NCI-H2107 (cell line): ENCODE results near the gene RERG.

Experiments used
- DNase-seq: peaks from one replicate; lab custom pipeline; 2025; lab: John Stamatoyannopoulos, UW

The RERG gene

GRCh38 chr12:15186597-15186996 is 34.6 kb downstream of the RERG start:
- DNase-seq, result peak; percentile 15

DNA sequence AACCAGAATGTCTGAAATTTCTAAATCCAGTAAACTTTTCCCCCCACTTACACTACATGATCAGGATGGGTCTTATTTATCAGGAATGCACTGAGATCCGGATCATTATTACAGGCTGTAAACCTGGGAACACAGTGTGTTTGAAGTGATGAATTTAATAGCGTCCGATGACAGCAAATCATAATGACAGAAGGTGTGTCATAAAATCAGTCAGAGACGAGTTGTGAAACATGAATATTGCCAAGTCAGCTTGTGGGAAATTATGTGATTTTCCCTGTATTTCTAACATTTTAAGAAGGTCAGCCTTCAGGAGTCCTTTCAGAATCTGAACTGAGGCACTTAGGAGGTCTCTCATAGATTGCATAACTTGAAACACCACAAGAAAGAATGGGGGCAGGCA is 36.7 kb downstream of the RERG start:
- DNase-seq, result no peak

DNA sequence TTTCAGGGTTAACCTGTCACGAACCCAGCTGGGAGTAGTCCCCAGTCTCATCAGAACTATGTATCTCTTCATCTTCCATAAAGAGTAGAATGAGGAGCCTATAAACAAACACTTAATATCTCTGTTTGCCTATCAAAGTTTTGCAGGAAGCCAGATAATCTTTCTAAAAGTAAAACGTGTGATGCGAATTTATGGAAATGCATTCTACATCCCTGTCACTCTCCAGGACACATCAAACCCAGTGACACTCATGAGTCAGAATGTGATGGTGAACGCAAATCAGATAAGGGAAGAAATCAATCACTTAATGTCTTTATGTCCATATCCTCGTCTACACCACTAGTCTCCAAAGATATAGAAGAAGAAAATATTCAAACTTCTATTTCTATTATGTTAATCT is 37.4 kb downstream of the RERG start:
- DNase-seq, result no peak

- no peak for DNase-seq
Observed at GRCh38 chr12:15181017-15181683, 40.1 kb downstream of the RERG start.

DNA sequence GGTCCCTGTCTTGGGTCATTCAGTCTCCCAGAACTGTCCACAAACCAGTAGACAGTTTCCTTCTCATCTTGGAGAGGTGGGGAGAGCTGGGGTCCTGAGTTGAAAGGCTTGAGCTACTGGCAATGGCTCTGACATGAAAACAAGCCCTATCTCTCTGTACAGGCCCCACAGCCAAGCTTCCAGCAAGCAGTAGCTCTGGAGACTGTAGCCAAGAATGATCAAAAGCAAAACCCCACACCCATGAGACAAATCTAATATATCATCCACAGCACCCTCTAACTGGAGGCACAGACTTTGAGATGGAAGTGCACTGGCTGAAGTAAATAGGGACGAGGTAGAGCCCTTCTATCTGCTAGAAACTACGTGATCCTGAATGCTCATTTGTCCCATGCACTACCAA is 40.9 kb downstream of the RERG start:
- no peak for DNase-seq

- DNase-seq, result no peak
Observed at GRCh38 chr12:15179672-15180071, 41.5 kb downstream of the RERG start.

DNA sequence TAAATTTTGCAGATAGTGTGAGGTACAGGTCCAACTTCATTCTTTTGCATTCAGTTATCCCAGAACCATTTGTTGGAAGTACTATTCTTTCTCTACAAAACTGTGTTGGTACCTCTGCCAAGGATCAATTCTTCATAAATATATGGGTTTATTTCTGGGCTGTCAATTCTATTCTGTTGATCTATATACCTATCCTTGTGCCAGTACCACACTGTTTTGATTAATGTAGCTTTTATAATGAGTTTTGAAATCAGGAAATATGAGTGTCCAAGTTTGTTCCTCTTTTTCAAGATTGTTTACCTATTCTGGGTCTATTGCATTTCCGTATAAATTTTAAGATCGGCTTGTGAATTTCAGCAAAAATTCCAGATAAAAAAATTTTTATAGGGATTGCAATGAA is 48.1 kb downstream of the RERG start:
- DNase-seq, result no peak

- DNase-seq, result no peak
Observed at GRCh38 chr12:15172060-15172822, 49.0 kb downstream of the RERG start.

- no peak for DNase-seq
Observed at GRCh38 chr12:15171012-15171655, 50.1 kb downstream of the RERG start.

DNA sequence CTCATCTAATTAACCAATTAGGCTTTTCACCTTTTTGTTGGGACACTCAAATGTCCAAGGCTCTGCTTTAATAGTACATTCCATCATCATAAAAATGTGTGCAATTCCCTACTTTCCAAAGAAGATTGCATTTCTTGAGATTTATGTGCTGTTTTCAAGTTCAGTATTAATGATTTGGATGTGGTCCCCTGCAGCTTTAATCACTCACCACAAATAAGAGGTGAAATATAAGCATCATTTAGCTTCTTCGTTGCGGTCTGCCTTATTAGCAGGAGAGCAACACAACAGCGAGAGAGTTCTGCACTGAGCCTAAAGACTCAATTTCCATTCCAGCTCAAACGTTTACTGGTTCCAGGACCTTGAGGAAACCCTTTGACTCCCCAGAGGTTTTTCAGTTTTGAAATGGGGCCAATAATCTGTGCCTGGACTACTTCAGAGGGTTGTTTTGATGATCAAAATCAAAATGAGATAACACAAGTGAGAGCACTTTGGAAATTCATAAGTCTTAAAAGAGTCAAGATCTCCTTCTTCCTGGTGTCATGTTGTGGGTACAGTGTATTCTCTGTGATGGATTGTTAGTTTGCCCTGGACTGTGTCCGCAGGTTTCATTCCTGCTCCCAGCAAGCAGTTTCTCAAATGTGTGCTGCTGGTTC is 53.1 kb downstream of the RERG start:
- no peak for DNase-seq

DNA sequence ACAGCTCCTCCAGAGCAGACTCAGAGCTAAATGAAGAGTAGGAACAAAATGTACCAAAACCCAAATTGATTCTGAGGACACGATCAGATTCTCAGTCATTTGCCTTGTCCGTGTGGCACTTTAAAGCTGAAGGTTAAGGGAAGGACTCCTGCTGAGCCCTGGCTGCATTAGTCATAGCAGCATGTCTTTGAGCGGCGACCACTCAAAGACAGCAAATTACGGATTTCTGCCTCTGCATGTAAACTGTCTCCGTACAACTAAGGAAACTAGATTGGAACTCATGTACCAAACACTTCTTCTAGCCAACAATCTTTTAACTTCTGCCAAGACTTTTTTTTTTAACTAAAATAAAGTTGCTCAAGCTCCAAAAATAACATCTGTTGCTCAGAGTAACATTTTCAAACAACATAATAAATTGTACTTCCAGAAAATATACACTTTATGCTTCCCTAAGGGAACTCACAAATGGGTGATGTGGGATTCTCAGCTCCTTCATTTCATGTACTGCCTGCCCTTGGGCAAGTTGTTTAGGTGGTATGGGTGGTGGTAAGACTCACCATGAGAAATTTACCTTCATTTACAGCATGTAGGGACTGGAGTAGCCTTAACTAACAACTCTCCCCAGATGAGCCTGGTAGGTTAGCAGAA is 56.1 kb downstream of the RERG start:
- no peak for DNase-seq

DNA sequence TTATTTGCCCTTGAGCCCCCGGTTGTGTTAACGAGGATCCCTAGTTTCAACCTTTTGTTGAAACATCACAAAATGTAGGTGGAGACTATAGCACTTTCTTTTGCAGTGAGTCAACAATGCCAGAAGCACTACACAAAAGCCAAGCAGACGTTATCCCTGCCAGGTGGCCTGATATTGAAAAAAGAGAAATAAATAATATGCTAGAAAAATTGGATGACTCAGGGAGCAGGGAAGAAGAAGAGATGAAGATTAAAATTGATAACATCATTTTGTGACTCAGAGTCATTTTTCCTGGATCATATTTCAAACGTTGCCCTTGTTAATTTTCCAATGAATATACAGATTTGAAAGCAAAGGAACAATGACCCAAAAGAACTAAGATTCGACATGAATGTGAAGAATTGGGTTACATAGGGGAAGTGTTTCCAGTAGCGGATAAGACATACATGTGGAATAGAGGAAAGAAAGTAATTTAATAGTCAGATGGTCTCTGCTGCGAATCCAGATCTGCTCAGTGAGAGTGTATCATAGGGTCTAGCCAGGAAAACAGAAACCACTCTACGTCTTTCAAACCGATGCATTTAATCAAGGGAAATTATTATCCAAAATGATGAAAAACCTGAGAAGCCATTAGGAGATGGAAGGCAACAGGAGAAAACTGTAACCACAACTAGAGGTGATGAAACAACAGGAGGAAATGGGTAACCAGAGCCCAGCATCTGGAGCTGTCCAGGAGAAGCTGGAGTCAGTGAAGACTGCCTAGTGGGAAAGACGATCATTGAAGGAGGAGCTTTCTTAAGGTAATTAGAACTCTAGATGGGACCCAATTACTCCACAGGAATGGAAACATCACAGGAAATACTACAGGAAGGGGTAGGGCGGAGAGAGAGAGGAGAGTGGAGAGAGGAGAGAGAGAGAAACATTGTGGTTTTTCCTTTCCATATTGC is 57.9 kb downstream of the RERG start:
- no peak for DNase-seq

DNA sequence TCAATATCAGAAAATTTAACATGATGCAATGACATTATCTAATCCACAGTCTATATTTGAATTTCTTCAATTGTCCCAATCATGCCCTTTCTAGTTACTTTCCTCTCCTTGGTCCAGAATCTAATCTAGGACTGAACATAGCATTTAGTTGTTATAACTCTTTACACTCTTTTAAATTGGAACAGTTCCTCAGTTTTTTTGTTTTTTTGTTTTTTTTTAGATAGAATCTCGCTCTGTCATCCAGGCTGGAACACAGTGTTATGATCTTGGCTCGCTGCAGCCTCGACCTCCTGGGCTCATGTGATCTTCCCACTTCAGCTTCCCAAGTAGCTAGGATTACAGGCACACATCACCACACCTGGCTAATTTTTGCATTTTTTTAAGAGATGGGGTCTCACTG is 63.1 kb downstream of the RERG start:
- no peak for DNase-seq

DNA sequence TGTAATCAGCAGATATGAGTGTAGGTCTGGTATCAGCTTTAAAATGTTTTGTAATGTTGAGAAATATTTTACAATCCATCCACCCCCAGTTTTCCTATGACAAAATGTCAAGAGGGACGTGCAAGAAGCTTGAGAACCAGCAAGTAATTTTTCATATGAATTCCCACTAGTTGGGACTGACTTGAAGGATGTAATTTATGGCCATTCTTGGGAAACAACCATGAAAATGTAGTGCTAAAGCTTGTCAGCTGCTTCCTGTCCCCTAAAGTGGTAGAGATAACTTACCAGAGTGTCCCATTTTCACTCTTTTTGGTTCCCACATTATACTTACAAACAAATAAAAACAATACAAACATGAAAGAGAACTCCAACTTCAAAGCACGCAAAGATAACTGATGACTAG is 63.9 kb downstream of the RERG start:
- DNase-seq, result no peak

- DNase-seq, result peak; percentile 30
Observed at GRCh38 chr12:15155271-15155670, 65.9 kb downstream of the RERG start.

DNA sequence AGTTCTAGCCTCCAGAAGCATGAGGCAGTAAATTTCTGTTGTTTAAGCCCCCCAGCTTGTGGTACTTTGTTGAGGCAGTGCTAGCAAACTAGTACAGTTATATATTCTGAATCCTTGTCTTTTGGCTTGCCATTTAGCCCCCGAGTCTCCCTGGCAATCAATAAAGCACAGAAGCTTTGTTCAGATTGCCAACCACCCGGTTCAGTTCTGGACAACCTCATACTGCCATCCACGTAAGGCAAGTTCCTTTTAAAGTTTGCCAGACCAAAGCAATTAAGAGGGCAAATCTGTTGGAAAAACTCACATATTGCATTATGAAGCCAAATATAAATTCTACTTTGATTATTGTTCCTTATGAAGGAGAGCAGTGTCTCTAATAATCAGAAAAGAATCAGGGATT is 67.1 kb downstream of the RERG start:
- DNase-seq, result no peak

- no peak for DNase-seq
Observed at GRCh38 chr12:15152868-15153267, 68.3 kb downstream of the RERG start.

DNA sequence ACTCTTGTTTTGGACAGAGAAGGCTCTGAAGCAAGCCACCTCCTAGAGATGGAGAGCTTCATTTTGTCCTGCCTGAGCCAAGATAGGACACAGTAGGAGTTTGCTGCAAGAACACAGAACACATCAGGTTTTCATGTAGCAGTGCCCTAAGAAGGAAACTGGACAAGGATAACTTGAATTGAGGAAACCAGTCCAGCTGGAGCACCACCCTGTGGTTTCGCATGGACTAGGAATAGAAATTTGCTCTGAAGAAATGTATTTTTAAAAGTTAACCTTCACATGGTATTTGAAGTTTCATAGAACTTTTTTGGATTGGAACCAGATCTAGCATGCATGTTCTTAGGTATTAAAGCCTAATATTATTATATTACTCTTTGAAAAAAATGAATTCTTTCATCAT is 68.8 kb downstream of the RERG start:
- DNase-seq, result no peak

- DNase-seq, result no peak
Observed at GRCh38 chr12:15151161-15152091, 69.8 kb downstream of the RERG start.

DNA sequence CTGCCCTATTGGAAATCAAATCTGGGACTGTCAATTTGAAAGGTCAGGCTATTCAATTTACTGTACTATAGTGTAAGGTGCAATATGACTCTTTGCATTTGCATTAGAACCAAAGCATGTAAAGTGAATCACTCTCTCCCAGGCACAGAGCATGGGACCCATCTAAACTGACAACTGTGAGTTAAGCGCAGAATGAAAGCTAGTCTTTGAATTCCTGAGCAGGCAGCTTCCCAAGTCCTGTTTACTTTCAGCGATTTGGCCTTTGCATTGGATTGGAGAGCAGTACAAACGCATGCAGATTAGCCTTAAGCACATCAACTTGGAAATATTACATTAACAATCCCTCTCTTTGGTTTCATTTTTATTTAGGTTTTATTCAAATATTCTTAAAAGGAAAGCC is 74.6 kb downstream of the RERG start:
- no peak for DNase-seq
